ENCODE data around the gene TP63. TPM values are rescaled to one million over a fixed set of nuclear protein-coding genes. Genes with fewer than 3 reads are reported as not detected.

The TP63 gene
- total and polyA plus RNA-seq, 2 donors (not counting 3 experiments of a cell fraction or from before 2014, with no cell fraction given) = not detected

- H4K20me1 ChIP-seq (replicated peaks; ENCODE audit: control insufficient read depth, extremely low read depth, insufficient read depth, low read length) = no peaks in the 10 kb centered on the region
- no TSS peak for BruUV-seq (replicated peaks)
- H3K4me2 ChIP-seq (ENCODE audit: insufficient read depth, low read length) = no peak overlapping the region
- ChIA-PET POLR2A (no interaction called here), CTCF (no interaction called here)
- no peaks in the 10 kb centered on the region for H3K4me1 ChIP-seq (ENCODE audit: control insufficient read depth, extremely low read depth, insufficient read depth, low read length)
- H3K79me2 ChIP-seq (ENCODE audit: control insufficient read depth, insufficient read depth, low read length) = no peaks in the 10 kb centered on the region
- no peaks in the 10 kb centered on the region for H3K27me3 ChIP-seq (ENCODE audit: control insufficient read depth in 2 of 2, insufficient read depth in 2 of 2, low read length in 2 of 2)
- no peaks in the 10 kb centered on the region for H3K36me3 ChIP-seq (ENCODE audit: control insufficient read depth in 2 of 2, extremely low read depth in 1 of 2, insufficient read depth in 2 of 2, low read length in 2 of 2)
- no peak for TF ChIP-seq POLR2AphosphoS5 (IDR thresholded peaks at IDR 0.05; ENCODE audit: insufficient read depth, low read depth, low read length)
- TF ChIP-seq, protein P1, sequence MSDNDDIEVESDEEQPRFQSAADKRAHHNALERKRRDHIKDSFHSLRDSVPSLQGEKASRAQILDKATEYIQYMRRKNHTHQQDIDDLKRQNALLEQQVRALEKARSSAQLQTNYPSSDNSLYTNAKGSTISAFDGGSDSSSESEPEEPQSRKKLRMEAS (IDR thresholded peaks at IDR 0.05; ENCODE audit: insufficient read depth, insufficient read length) = no peak
- TF ChIP-seq JUN (IDR thresholded peaks at IDR 0.05; ENCODE audit: borderline replicate concordance, insufficient read depth, insufficient read length, low read depth) = no peak
- H3K9ac ChIP-seq (replicated peaks; ENCODE audit: extremely low read depth, insufficient read depth, low read length) = no peak overlapping the region
- FAIRE-seq (no peak), DNase-seq (ENCODE audit: low read depth, low spot score) (no peak)
- H3K27ac ChIP-seq (ENCODE audit: insufficient read depth, low read depth, low read length) = no peak overlapping the region
- intact Hi-C loops (cut with micrococcal nuclease) = no loop called here
- no peaks in the 10 kb centered on the region for H3K9me1 ChIP-seq (replicated peaks; ENCODE audit: control insufficient read depth, extremely low read depth, insufficient read depth, low read length)
- no peak overlapping the region for H2AFZ ChIP-seq (ENCODE audit: low read depth, low read length)
- dilution Hi-C loops (cut with MboI; ENCODE audit: extremely low pct_ligation_motif_present, low sequenced_read_pairs) = no loop called here
- no peaks in the 10 kb centered on the region for H3K9me3 ChIP-seq (replicated peaks; ENCODE audit: control insufficient read depth, insufficient read depth, low read length)
- no peak overlapping the region for H3K4me3 ChIP-seq (replicated peaks in 1 of 3; ENCODE audit: insufficient read depth in 1 of 3, low read depth in 1 of 3, low read length in 3 of 3)
Measured at GRCh38 chr3:189841473-189842205, 210.4 kb downstream of the TP63 start.

DNA sequence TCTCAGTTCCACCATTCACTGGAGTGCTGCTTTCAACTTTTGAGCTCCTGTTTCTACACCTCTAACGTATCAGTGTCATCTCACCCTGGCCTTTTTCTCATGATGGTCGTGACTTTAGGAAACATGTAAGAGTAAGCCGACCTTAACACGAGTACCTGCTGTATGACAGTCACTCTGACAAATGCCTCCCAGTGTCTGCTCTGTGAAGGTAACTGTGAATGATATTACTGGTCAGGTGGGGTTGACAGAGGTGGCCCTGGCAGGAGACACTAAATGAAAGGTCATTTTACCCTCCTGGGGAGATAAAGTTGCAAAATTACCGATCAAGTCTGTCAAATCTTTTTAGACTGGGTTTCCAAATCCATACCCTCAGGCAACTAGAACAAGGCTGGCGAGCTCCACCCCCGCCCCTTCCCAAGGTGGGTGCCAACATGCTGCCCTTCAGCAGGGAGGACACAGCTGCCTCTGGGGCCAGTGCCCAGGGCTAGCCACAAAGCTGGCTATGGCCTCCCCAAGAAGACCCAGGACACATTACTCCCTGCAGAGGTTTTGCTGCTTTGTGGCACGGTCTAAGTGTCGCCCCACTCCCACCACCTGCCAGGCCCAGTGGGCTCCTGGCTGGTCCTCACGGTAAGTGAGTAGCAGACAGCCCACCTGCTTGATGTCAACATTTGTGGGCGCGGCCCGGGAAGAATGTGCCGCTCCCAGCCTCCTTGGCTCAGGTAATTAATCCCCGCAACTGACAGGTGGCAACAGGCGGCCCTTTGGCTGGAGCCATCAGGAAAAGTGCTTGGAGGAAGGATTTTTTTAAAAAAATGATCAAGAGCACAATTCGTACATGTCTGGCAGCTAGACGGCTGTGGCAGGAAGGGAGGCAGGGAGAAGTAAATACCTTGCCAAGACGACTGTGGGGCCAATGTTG, 211.8 kb downstream of the TP63 start:
- no peaks in the 10 kb centered on the region for H3K79me2 ChIP-seq (ENCODE audit: control insufficient read depth, insufficient read depth, low read length)
- no peaks in the 10 kb centered on the region for H3K9me3 ChIP-seq (replicated peaks; ENCODE audit: control insufficient read depth, insufficient read depth, low read length)
- BruUV-seq (replicated peaks) = no TSS peak
- dilution Hi-C loops (cut with MboI; ENCODE audit: extremely low pct_ligation_motif_present, low sequenced_read_pairs) = no loop called here
- no peaks in the 10 kb centered on the region for H3K27me3 ChIP-seq (ENCODE audit: control insufficient read depth in 2 of 2, insufficient read depth in 2 of 2, low read length in 2 of 2)
- ChIA-PET CTCF (no interaction called here), POLR2A (no interaction called here)
- no peak overlapping the region for H3K4me3 ChIP-seq (replicated peaks in 1 of 3; ENCODE audit: insufficient read depth in 1 of 3, low read depth in 1 of 3, low read length in 3 of 3)
- no peak overlapping the region for H3K27ac ChIP-seq (ENCODE audit: insufficient read depth, low read depth, low read length)
- no peak overlapping the region for H3K4me2 ChIP-seq (ENCODE audit: insufficient read depth, low read length)
- intact Hi-C loops (cut with micrococcal nuclease) = no loop called here
- H3K4me1 ChIP-seq (ENCODE audit: control insufficient read depth, extremely low read depth, insufficient read depth, low read length) = no peaks in the 10 kb centered on the region
- H3K36me3 ChIP-seq (ENCODE audit: control insufficient read depth in 2 of 2, extremely low read depth in 1 of 2, insufficient read depth in 2 of 2, low read length in 2 of 2) = no peaks in the 10 kb centered on the region
- TF ChIP-seq EZH2 (IDR thresholded peaks at IDR 0.05; ENCODE audit: borderline replicate concordance, low read depth, low read length, severe bottlenecking) (no peak), POLR2AphosphoS5 (IDR thresholded peaks at IDR 0.05; ENCODE audit: insufficient read depth, low read depth, low read length) (no peak)
- DNase-seq (ENCODE audit: low read depth, low spot score) (no peak), FAIRE-seq (no peak)
- no peak overlapping the region for H2AFZ ChIP-seq (ENCODE audit: low read depth, low read length)
- no peaks in the 10 kb centered on the region for H4K20me1 ChIP-seq (replicated peaks; ENCODE audit: control insufficient read depth, extremely low read depth, insufficient read depth, low read length)
- no peak overlapping the region for H3K9ac ChIP-seq (replicated peaks; ENCODE audit: extremely low read depth, insufficient read depth, low read length)
- no peaks in the 10 kb centered on the region for H3K9me1 ChIP-seq (replicated peaks; ENCODE audit: control insufficient read depth, extremely low read depth, insufficient read depth, low read length)

Data from endothelial cell of umbilical vein (primary cell).